ENCODE measurements around the gene ADAM33.

DNA sequence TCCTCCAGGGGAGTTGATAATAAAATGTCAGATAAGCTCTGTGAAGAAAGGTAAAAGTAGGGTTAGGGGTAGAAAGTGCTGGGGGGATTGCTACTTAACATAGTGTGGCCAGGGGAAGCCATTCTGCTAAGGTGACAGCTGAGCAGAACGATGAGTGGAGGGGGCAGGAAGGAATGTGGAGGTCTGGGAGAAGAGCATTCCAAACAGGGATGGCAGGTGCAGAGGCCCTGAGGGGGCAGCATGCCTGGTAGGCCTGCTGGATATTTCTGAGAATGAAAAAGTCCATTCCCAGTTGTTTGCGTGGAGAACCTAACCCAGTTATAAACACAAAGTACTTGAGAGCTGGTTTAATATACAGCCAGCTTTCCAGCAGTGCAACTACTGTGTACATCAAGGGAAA, 27.9 kb downstream of the ADAM33 start:
- TF ChIP-seq POLR2A (IDR thresholded peaks at IDR 0.05; ENCODE audit: low read depth, low read length) = no peak
- no peak for TF ChIP-seq POLR2AphosphoS5 (IDR thresholded peaks at IDR 0.05; ENCODE audit: low read depth, low read length)
- no peak for TF ChIP-seq TAF1 (IDR thresholded peaks at IDR 0.05; ENCODE audit: borderline replicate concordance, low read depth, low read length)

Measured in GM12892 (cell line).